Heart right ventricle (tissue), 16 donors: ENCODE results near the gene CSNK1A1. TPM values are rescaled to one million over a fixed set of nuclear protein-coding genes. Genes with fewer than 3 reads are reported as not detected.
A peak's percentile ranks its signal among the peaks of the same experiment; 100 is the strongest.
"Not testable (repeated sequence)": the region's sequence is repeated elsewhere in the genome, so short reads cannot be mapped to it uniquely, and the experiment has no call there.

Experiments
- ATAC-seq, 8 donors: fragments of 200-7000 bp; cut with Tn5 transposase; one replicate each; pipeline ENCODE4 v1.9.1; 2020; ENCODE audit warnings: mild to moderate bottlenecking in 8 of 8, moderate library complexity in 8 of 8, moderate number of reproducible peaks in 1 of 8
- DNase-seq, 2 donors: peaks; one replicate each; pipeline ENCODE4 v3.0.0-alpha.2; 2020
- H3K27ac ChIP-seq, 10 donors: fragments of 200-600 bp; sonication (generic) in 2 of 10; one replicate each; pipeline versions ENCODE4 v1.5.0 to v1.8.0; 2020 to 2022; ENCODE audit warnings: mild to moderate bottlenecking in 3 of 10
- H3K27me3 ChIP-seq, 7 donors: fragments of 200-600 bp; one replicate each; pipeline ENCODE4 v1.8.0; 2021 to 2022; ENCODE audit warnings: mild to moderate bottlenecking in 2 of 7
- H3K36me3 ChIP-seq, 9 donors: fragments of 200-600 bp; sonication (generic) in 1 of 9; one replicate each; pipeline versions ENCODE4 v1.5.0 to v1.8.0; 2020 to 2022; ENCODE audit warnings: mild to moderate bottlenecking in 2 of 9
- H3K4me1 ChIP-seq, 9 donors: fragments of 200-600 bp; sonication (generic) in 1 of 9; one replicate each; pipeline versions ENCODE4 v1.5.0 to v1.8.0; 2020 to 2022; ENCODE audit warnings: mild to moderate bottlenecking in 4 of 9
- H3K4me3 ChIP-seq, 10 donors: fragments of 200-600 bp; sonication (generic) in 2 of 10; one replicate each; pipeline versions ENCODE4 v1.5.0 to v1.8.0; 2020 to 2022; ENCODE audit warnings: mild to moderate bottlenecking in 7 of 10, moderate library complexity in 2 of 10
- H3K9me3 ChIP-seq, 11 donors: fragments of 200-600 bp in 10 of 11; sonication (generic) in 2 of 11; one replicate each; pipeline versions ENCODE4 v1.5.0 to v1.8.0; 2013 to 2022; ENCODE audit warnings: mild to moderate bottlenecking in 2 of 11, control low read depth in 1 of 11, moderate library complexity in 1 of 11
- WGBS, 2 donors: extraction: QIAGEN DNeasy Blood & Tissue Kit; methylation state at CpG; one replicate each; pipeline ENCODE4 v1.1.7; 2013; ENCODE audit warnings: inconsistent platforms in 1 of 2; 5-methylcytosine and 5-hydroxymethylcytosine counted together
- intact Hi-C, 10 donors: fragments of 100-400 bp; cut with DNase I; formaldehyde crosslinking; loops; one replicate each; pipeline versions ENCODE4 v1.11.1 to v1.14.2; 2022
- polyA plus RNA-seq, 2 donors: library from polyadenylated mRNA; stranded (reverse); fragments of 200-250 nt; gene quantifications; one replicate each; pipeline ENCODE4 v1.2.3, GENCODE V29; 2013
- total RNA-seq, 10 donors: library from RNA; stranded (reverse); fragmentation: NEBNext Ultra II Directional in 3 of 10; extraction: Animal tissue kit (Norgen Biotek cat#: 25700) in 3 of 10; gene quantifications; one replicate each; pipeline versions ENCODE4 v1.2.1 to v1.2.4, GENCODE V29; 2021 to 2023
- TF ChIP-seq, protein P1 (sequence below), 9 donors: fragments of 200-600 bp; sonication (generic) in 2 of 9; IDR thresholded peaks; one replicate each; pipeline versions ENCODE4 v1.5.0 to v1.8.0; 2021 to 2022; ENCODE audit warnings: antibody characterized with exemption in 9 of 9, mild to moderate bottlenecking in 5 of 9, moderate library complexity in 1 of 9
- donor health status: Arrhythmogenic right ventricular cardiomyopathy.
- donor health status: ischemic (EF 13 %, LVEDD 7.1; RV severe dilation, severe dysfunction).
- donor health status: healthy with polysubstance abuse.
- donor health status: DM: no; HTN: yes; CAD: no.
- donor health status: DM: no; HTN: no; CAD: no.
- donor health status: ischemic (EF 25% LVEDD 6.9; RV normal size, moderate dysfunction).
- donor health status: ischemic (EF 25% LVEDD 5.7; RV mildly dilated, moderate dysfunction).
- donor health status: healthy.
- donor health status: DM: yes; HTN: yes; CAD: no.
- donor health status: Ischemic cardiomyopathy.
- donor health status: ischemic (EF 35%, LVEDD 5.7; RV mildly dilated, moderate dysfunction).
- donor health status: nonischemic (EF 11% LVEDD 7.7; RV severe dilation, severe dysfunction).
- donor health status: DM: yes; HTN: yes; CAD: no.
- donor health status: PGD.
- donor health status: ischemic (EF 29% LVEDD 5.4; RV normal size, mild dysfunction).
- donor health status: nonischemic (EF 23%, LVEDD 6.1; RV moderate dilation, normal function).

CSNK1A1 gene
- total and polyA plus RNA-seq, 12 donors = 47.9 to 363 (median 212) TPM

DNA sequence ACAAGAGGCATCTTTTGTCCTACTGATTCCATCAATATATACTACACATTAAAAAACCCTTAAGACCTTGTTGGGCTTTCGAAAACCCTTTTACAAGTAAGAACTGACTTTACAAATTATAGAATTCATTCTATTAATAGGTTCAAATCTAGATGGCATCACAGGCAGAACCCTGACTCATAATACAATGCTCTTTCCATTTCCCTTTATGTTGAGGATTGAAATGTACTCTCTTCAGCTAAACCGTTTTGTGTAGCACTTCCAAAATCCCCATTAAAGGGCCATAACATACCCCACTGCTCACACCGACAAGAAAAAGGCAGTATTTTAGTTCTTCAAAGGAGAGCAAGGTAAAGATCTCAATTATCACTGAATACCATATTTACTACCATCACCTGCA, 11.2 kb downstream of the CSNK1A1 start:
- Histone ChIP-seq H3K36me3 (peaks cover 0 to 93% (median 8%) of the 10 kb centered on the region in 9 donors), H3K4me3 (no peak overlapping the region), H3K9me3 (no peaks in the 10 kb centered on the region), H3K27me3 (no peaks in the 10 kb centered on the region), H3K27ac (no peak overlapping the region), H3K4me1 (peaks cover 19 to 96% (median 85%) of the 10 kb centered on the region in 9 donors)
- intact Hi-C loops = loop anchor here in 1 of 10 donors (5.0 kb wide), 1 partner anchor 33 kb away; no protein-coding TSS in a partner anchor
- 45 to 48% methylated on average over 3 of the region's 3 CpGs for WGBS, 2 donors
- DNase-seq (no peak), ATAC-seq (no peak)
- TF ChIP-seq, protein P1, sequence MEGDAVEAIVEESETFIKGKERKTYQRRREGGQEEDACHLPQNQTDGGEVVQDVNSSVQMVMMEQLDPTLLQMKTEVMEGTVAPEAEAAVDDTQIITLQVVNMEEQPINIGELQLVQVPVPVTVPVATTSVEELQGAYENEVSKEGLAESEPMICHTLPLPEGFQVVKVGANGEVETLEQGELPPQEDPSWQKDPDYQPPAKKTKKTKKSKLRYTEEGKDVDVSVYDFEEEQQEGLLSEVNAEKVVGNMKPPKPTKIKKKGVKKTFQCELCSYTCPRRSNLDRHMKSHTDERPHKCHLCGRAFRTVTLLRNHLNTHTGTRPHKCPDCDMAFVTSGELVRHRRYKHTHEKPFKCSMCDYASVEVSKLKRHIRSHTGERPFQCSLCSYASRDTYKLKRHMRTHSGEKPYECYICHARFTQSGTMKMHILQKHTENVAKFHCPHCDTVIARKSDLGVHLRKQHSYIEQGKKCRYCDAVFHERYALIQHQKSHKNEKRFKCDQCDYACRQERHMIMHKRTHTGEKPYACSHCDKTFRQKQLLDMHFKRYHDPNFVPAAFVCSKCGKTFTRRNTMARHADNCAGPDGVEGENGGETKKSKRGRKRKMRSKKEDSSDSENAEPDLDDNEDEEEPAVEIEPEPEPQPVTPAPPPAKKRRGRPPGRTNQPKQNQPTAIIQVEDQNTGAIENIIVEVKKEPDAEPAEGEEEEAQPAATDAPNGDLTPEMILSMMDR (IDR thresholded peaks at IDR 0.05) = no peak

GRCh38 chr5:149537374-149537975, 13.8 kb downstream of the CSNK1A1 start:
- ATAC-seq = no peak
- WGBS, 2 donors = 52 to 64% methylated on average over 1 of the region's 1 CpG
- TF ChIP-seq, protein P1 (IDR thresholded peaks at IDR 0.05) = no peak
- H3K9me3 ChIP-seq = no peaks in the 10 kb centered on the region
- H3K27ac ChIP-seq = no peak overlapping the region
- H3K4me3 ChIP-seq = no peak overlapping the region
- peaks cover 0 to 91% (median 0%) of the 10 kb centered on the region in 9 donors for H3K36me3 ChIP-seq
- intact Hi-C loops = no loop called here
- H3K27me3 ChIP-seq = no peaks in the 10 kb centered on the region
- peaks cover 7 to 95% (median 85%) of the 10 kb centered on the region in 9 donors for H3K4me1 ChIP-seq
- no peak for DNase-seq

GRCh38 chr5:149535787-149536186, 15.5 kb downstream of the CSNK1A1 start:
- peaks cover under 1 to 92% (median 84%) of the 10 kb centered on the region in 9 donors for H3K4me1 ChIP-seq
- intact Hi-C loops = loop anchor here in 1 of 10 donors (1.0 kb wide), 1 partner anchor 37 kb away; no protein-coding TSS in a partner anchor
- not testable (repeated sequence) for H3K27me3 ChIP-seq, DNase-seq, H3K9me3 ChIP-seq, H3K4me3 ChIP-seq, ATAC-seq
- 63 to 65% methylated on average over 6 of the region's 6 CpGs for WGBS, 2 donors
- H3K36me3 ChIP-seq = peaks cover 0 to 85% (median 0%) of the 10 kb centered on the region in 9 donors
- H3K27ac ChIP-seq = peak overlapping the region in 1 of 10 donors; percentile 18

DNA sequence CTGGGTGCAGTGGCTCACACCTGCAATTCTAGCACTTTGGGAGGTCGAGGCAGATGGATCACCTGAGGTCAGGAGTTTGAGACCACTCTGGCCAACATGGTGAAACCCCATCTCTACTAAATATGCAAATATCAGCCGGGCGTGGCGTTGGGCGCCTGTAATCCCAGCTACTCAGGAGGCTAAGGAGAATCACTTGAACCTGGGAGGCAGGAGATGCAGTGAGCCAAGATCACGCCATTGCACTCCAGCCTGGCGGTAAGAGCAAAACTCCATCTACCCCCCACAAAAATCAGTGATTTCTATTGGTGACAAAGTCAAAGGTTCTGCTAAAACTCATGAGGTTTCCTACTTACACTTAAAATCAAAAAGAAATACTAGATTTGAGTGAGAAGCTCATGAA, 18.8 kb downstream of the CSNK1A1 start:
- intact Hi-C loops = no loop called here
- TF ChIP-seq, protein P1 (IDR thresholded peaks at IDR 0.05) = no peak
- Histone ChIP-seq H3K27me3 (no peaks in the 10 kb centered on the region), H3K4me1 (peaks cover 17 to 100% (median 92%) of the 10 kb centered on the region in 9 donors), H3K27ac (peak overlapping the region in 1 of 10 donors; percentile 0), H3K36me3 (peaks cover 0 to 56% (median 0%) of the 10 kb centered on the region in 9 donors), H3K9me3 (no peaks in the 10 kb centered on the region), H3K4me3 (no peak overlapping the region)
- peak in 1 of 8 donors; percentile 22 for ATAC-seq
- 64 to 77% methylated on average over 7 of the region's 7 CpGs for WGBS, 2 donors
- no peak for DNase-seq

DNA sequence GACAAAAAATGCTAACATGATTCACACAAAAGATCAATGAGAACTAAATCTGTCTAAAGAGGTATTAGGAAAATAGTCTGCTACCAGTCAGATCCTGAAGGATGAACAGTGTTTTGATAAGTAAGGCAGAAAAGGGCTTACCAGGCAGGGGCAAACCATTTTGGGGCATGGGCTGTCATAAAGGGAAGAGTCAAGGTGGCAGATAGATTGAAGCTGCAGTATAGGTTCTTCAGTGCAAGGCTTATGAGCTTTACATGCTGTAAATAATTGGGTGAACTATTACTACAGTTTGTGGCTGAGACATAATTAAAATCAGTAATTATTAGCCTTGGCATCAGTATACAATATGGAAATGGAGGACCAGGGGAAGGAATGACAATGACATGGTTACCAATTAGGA, 21.8 kb downstream of the CSNK1A1 start:
- Histone ChIP-seq H3K4me1 (peaks cover 20 to 100% (median 91%) of the 10 kb centered on the region in 9 donors), H3K36me3 (peaks cover 0 to 41% (median 0%) of the 10 kb centered on the region in 9 donors), H3K27me3 (no peaks in the 10 kb centered on the region), H3K4me3 (no peak overlapping the region), H3K9me3 (no peaks in the 10 kb centered on the region), H3K27ac (peak overlapping the region in 1 of 10 donors; percentile 8)
- intact Hi-C loops = no loop called here
- no peak for ATAC-seq
- no peak for DNase-seq
- TF ChIP-seq, protein P1 (IDR thresholded peaks at IDR 0.05) = no peak
